SK-N-SH (cell line): ENCODE results near the gene STYXL1. TPM values are rescaled to one million over a fixed set of nuclear protein-coding genes. Genes with fewer than 3 reads are reported as not detected.

Experiments used
- CTCF ChIA-PET: fragments of 300-600, 350-600 bp; formaldehyde crosslinking; extraction: SDS; loops from one replicate; lab custom pipeline; 2021; lab: Yijun Ruan, JAX
- POLR2A ChIA-PET: fragments of 350-600 bp; sonication (Branson Sonifier 250); formaldehyde crosslinking; extraction: SDS; loops from one replicate; lab custom pipeline; 2020; ENCODE audit warnings: antibody characterized with exemption, inconsistent platforms; lab: Yijun Ruan, JAX
- DNase-seq: peaks from one replicate; pipeline ENCODE4 v3.0.0; 2012
- H2AFZ ChIP-seq: fragments of 200-600 bp; sonication (generic); 2 replicates; pipeline ENCODE4 v1.8.1; 2016; ENCODE audit warnings: antibody characterized with exemption, mild to moderate bottlenecking, low read depth
- H3F3A ChIP-seq: fragments of 200-600 bp; sonication (generic); replicated peaks from 2 replicates; pipeline ENCODE3; 2016; ENCODE audit warnings: antibody characterized with exemption, mild to moderate bottlenecking; ENCODE audit not compliant: insufficient read depth
- H3K27ac ChIP-seq, 2 experiments: fragments of 200-500 bp in 1 of 2; fragments of 200-600 bp in 1 of 2; sonication (Bioruptor generic) in 1 of 2; sonication (generic), shearing (Covaris generic) in 1 of 2; 2 replicates each; pipeline versions ENCODE4 v1.5.1 to v1.6.1; 2014 to 2016; ENCODE audit warnings: low read depth in 2 of 2, inconsistent platforms in 1 of 2, low read length in 1 of 2, mild to moderate bottlenecking in 1 of 2, mixed read lengths in 1 of 2
- H3K27me3 ChIP-seq: fragments of 200-600 bp; sonication (generic), shearing (Covaris generic); 2 replicates; pipeline ENCODE4 v1.6.1; 2016; ENCODE audit warnings: mixed run types; ENCODE audit not compliant: insufficient read depth
- H3K36me3 ChIP-seq, 2 experiments: fragments of 200-500 bp in 1 of 2; fragments of 200-600 bp in 1 of 2; sonication (Bioruptor generic) in 1 of 2; sonication (generic) in 1 of 2; replicated peaks in 1 of 2; 2 replicates each; pipeline versions ENCODE3 to v1.5.1; 2014 to 2016; ENCODE audit warnings: low read length in 1 of 2, mild to moderate bottlenecking in 1 of 2; ENCODE audit not compliant: insufficient read depth in 2 of 2, control insufficient read depth in 1 of 2
- H3K4me1 ChIP-seq, 2 experiments: fragments of 200-500 bp in 1 of 2; fragments of 200-600 bp in 1 of 2; sonication (Bioruptor generic) in 1 of 2; sonication (generic), shearing (Covaris generic) in 1 of 2; 2 replicates each; pipeline versions ENCODE4 v1.5.1 to v1.6.1; 2014 to 2016; ENCODE audit warnings: low read depth in 1 of 2, low read length in 1 of 2, mixed run types in 1 of 2; ENCODE audit not compliant: insufficient read depth in 2 of 2, control insufficient read depth in 1 of 2
- H3K4me2 ChIP-seq: fragments of 200-600 bp; sonication (generic), shearing (Covaris generic); 2 replicates; pipeline ENCODE4 v1.6.1; 2017; ENCODE audit warnings: mixed run types
- H3K4me3 ChIP-seq, 2 experiments: fragments of 200-500 bp in 1 of 2; fragments of 200-600 bp in 1 of 2; sonication (Bioruptor generic) in 1 of 2; sonication (generic), shearing (Covaris generic) in 1 of 2; 2 replicates each; pipeline versions ENCODE4 v1.5.1 to v1.8.1; 2014 to 2016; ENCODE audit warnings: low read depth in 2 of 2, inconsistent platforms in 1 of 2, low read length in 1 of 2, mild to moderate bottlenecking in 1 of 2, mixed read lengths in 1 of 2, moderate library complexity in 1 of 2
- H3K79me2 ChIP-seq: fragments of 200-600 bp; sonication (generic); 2 replicates; pipeline ENCODE4 v1.8.1; 2017; ENCODE audit warnings: mild to moderate bottlenecking; ENCODE audit not compliant: insufficient read depth
- H3K9ac ChIP-seq: fragments of 200-600 bp; sonication (generic); 2 replicates; pipeline ENCODE4 v1.6.1; 2017; ENCODE audit warnings: mixed run types
- H3K9me2 ChIP-seq: fragments of 200-600 bp; sonication (generic); 2 replicates; pipeline ENCODE4 v1.6.1; 2017; ENCODE audit warnings: mixed run types
- H3K9me3 ChIP-seq: fragments of 200-600 bp; sonication (generic); 2 replicates; pipeline ENCODE4 v1.6.1; 2017; ENCODE audit warnings: mixed run types, mild to moderate bottlenecking, moderate library complexity
- H4K20me1 ChIP-seq: fragments of 200-600 bp; sonication (generic); 2 replicates; pipeline ENCODE4 v1.6.1; 2017; ENCODE audit warnings: mild to moderate bottlenecking, mixed run types; ENCODE audit not compliant: insufficient read depth
- CHD2 ChIP-seq: fragments of 150-350 bp; IDR thresholded peaks from 2 replicates; pipeline ENCODE4 v1.6.1; 2018; ENCODE audit warnings: low read length; ENCODE audit not compliant: partially characterized antibody
- ELF1 ChIP-seq: IDR thresholded peaks from 2 replicates; pipeline ENCODE4 v1.4.0; 2012
- GABPA ChIP-seq: IDR thresholded peaks from 2 replicates; pipeline ENCODE4 v1.4.0; 2012; ENCODE audit warnings: low read depth, mild to moderate bottlenecking
- GATA2 ChIP-seq: sonication (generic); formaldehyde crosslinking; IDR thresholded peaks from 2 replicates; pipeline ENCODE4 v1.5.0; 2020; ENCODE audit warnings: mild to moderate bottlenecking, missing genetic modification reagents
- IRF3 ChIP-seq: fragments of 150-350 bp; IDR thresholded peaks from 2 replicates; pipeline ENCODE4 v1.6.1; 2016; ENCODE audit warnings: mild to moderate bottlenecking, low read depth, low read length
- MEF2A ChIP-seq: IDR thresholded peaks from 2 replicates; pipeline ENCODE4 v1.4.0; 2012; ENCODE audit warnings: low read depth, borderline replicate concordance
- MXI1 ChIP-seq: IDR thresholded peaks from 2 replicates; pipeline ENCODE4 v1.6.1; 2012; ENCODE audit warnings: mild to moderate bottlenecking, low read depth, low read length, improper control_type of control experiment
- NFIC ChIP-seq: IDR thresholded peaks from 2 replicates; pipeline ENCODE4 v1.4.0; 2012; ENCODE audit warnings: borderline replicate concordance
- NRF1 ChIP-seq: IDR thresholded peaks from 2 replicates; pipeline ENCODE4 v1.6.1; 2012; ENCODE audit warnings: low read depth, mild to moderate bottlenecking, low read length
- PBX3 ChIP-seq: IDR thresholded peaks from 2 replicates; pipeline ENCODE4; 2012
- RAD21 ChIP-seq: IDR thresholded peaks from 2 replicates; pipeline ENCODE4 v1.6.1; 2012; ENCODE audit warnings: mild to moderate bottlenecking, low read length
- RCOR1 ChIP-seq: fragments of 150-350 bp; IDR thresholded peaks from 2 replicates; pipeline ENCODE4 v1.6.1; 2017; ENCODE audit warnings: antibody characterized with exemption, low read length
- RFX5 ChIP-seq: IDR thresholded peaks from 2 replicates; pipeline ENCODE4 v1.6.1; 2012; ENCODE audit warnings: mild to moderate bottlenecking, improper control_type of control experiment, low read length
- RXRA ChIP-seq: IDR thresholded peaks from 2 replicates; pipeline ENCODE4 v1.4.0; 2012; ENCODE audit warnings: low read depth, mild to moderate bottlenecking, borderline replicate concordance
- TAF1 ChIP-seq: IDR thresholded peaks from 2 replicates; pipeline ENCODE4 v1.6.1; 2012; ENCODE audit warnings: low read depth, mild to moderate bottlenecking, low read length, moderate library complexity, borderline replicate concordance
- TCF12 ChIP-seq: IDR thresholded peaks from 2 replicates; pipeline ENCODE4 v1.4.0; 2012
- TEAD4 ChIP-seq: IDR thresholded peaks from 2 replicates; pipeline ENCODE4 v1.4.0; 2012; ENCODE audit warnings: mild to moderate bottlenecking, borderline replicate concordance; ENCODE audit not compliant: insufficient read depth
- YY1 ChIP-seq: IDR thresholded peaks from 2 replicates; pipeline ENCODE4 v1.4.0; 2012; ENCODE audit warnings: low read depth, mild to moderate bottlenecking
- WGBS: methylation state at CpG from one replicate; pipeline ENCODE4 v1.1.6; 2017; ENCODE audit warnings: low lambda C conversion rate; 5-methylcytosine and 5-hydroxymethylcytosine counted together
- polyA plus RNA-seq, 3 experiments: library from polyadenylated mRNA; depleted of rRNA; stranded (reverse); fragments of >200 nt; gene quantifications; 2 replicates each; pipeline ENCODE4 v1.2.3, GENCODE V29; 2012

Gene STYXL1
- polyA plus RNA-seq, 1 of the 3 experiments (the other 2 are of a cell fraction), result 86.6 TPM

GRCh38 chr7:76074306-76074971 is 26.6 kb upstream of the STYXL1 start:
- POLR2A ChIA-PET, result no interaction called here
- H3K4me1 ChIP-seq, result peaks cover 0 to 5% of the 10 kb centered on the region in 2 experiments; a peak in 1 of 4 replicates

GRCh38 chr7:76073335-76073990 is 25.7 kb upstream of the STYXL1 start:
- no peak for TF ChIP-seq RCOR1
- TF ChIP-seq YY1, result no peak
- no peak for TF ChIP-seq ELF1
- no peak for TF ChIP-seq RXRA
- TF ChIP-seq CHD2, result no peak
- no peak for TF ChIP-seq TEAD4
- TF ChIP-seq NRF1, result no peak
- TF ChIP-seq PBX3, result no peak
- TF ChIP-seq GABPA, result no peak
- TF ChIP-seq IRF3, result no peak
- no peak for TF ChIP-seq MEF2A
- TF ChIP-seq GATA2, result no peak
- TF ChIP-seq MXI1, result no peak
- TF ChIP-seq NFIC, result no peak
- Histone ChIP-seq H3K9me2 (no peaks in the 10 kb centered on the region), H3K4me2 (no peak overlapping the region), H2AFZ (no peak overlapping the region), H3K27me3 (no peaks in the 10 kb centered on the region), H3K9ac (no peak overlapping the region), H3K4me3 (no peak overlapping the region), H3K9me3 (no peaks in the 10 kb centered on the region), H3K4me1 (peaks cover 0 to 5% of the 10 kb centered on the region in 2 experiments; a peak in 1 of 4 replicates), H3K79me2 (no peaks in the 10 kb centered on the region), H3K36me3 (no peaks in the 10 kb centered on the region), H4K20me1 (no peaks in the 10 kb centered on the region), H3K27ac (no peak overlapping the region), H3F3A (peaks cover 16% of the 10 kb centered on the region)
- CTCF ChIA-PET, result interaction anchor here (0.9 to 1.4 kb wide), 2 partner anchors 9 to 57 kb away, joined by 3 to 7 read pairs; no protein-coding TSS in a partner anchor
- POLR2A ChIA-PET, result no interaction called here
- peak; percentile 37 for DNase-seq
- WGBS, result 94% methylated on average over 45 of the region's 45 CpGs

More at GRCh38 chr7:76074306-76074971, 26.6 kb upstream of the STYXL1 start:
- Histone ChIP-seq H3K9me3 (no peaks in the 10 kb centered on the region), H3K27me3 (no peaks in the 10 kb centered on the region), H3K4me2 (no peak overlapping the region), H3K79me2 (no peaks in the 10 kb centered on the region), H4K20me1 (no peaks in the 10 kb centered on the region), H3K9me2 (no peaks in the 10 kb centered on the region), H3K36me3 (no peaks in the 10 kb centered on the region), H3F3A (peaks cover 11% of the 10 kb centered on the region), H3K9ac (no peak overlapping the region), H2AFZ (no peak overlapping the region), H3K27ac (no peak overlapping the region), H3K4me3 (no peak overlapping the region)
- DNase-seq, result no peak
- 95% methylated on average over 34 of the region's 35 CpGs for WGBS
- CTCF ChIA-PET, result interaction anchor here (0.8 to 1.1 kb wide), 4 partner anchors 8 to 103 kb away, joined by 3 to 4 read pairs (median 3); no protein-coding TSS in a partner anchor
- TF ChIP-seq TCF12, result no peak
- TF ChIP-seq TAF1, result no peak
- no peak for TF ChIP-seq RAD21
- TF ChIP-seq RFX5, result no peak
